HEK293T (cell line): ENCODE data around the gene KCNC1.

Experiments
- CTCF ChIA-PET: fragments of 350-600 bp; formaldehyde crosslinking; extraction: SDS; loops from one replicate; lab custom pipeline; 2021; ENCODE audit warnings: antibody characterized with exemption, inconsistent platforms; lab: Yijun Ruan, JAX
- POLR2A ChIA-PET: fragments of 350-600 bp; formaldehyde crosslinking; extraction: SDS; loops from one replicate; lab custom pipeline; 2020; ENCODE audit warnings: antibody characterized with exemption, inconsistent platforms; lab: Yijun Ruan, JAX
- DNase-seq: peaks from one replicate; pipeline ENCODE4 v3.0.0; 2012; ENCODE audit warnings: mixed read lengths; ENCODE audit errors: extremely low spot score
- ARNT ChIP-seq: fragments of 450-650 bp; IDR thresholded peaks from 2 replicates; pipeline ENCODE4 v1.6.1; 2017; ENCODE audit warnings: mild to moderate bottlenecking
- BHLHE40 ChIP-seq: fragments of 450-650 bp; IDR thresholded peaks from 2 replicates; pipeline ENCODE4 v1.6.1; 2016; ENCODE audit warnings: mild to moderate bottlenecking, moderate library complexity, borderline replicate concordance
- CTBP1 ChIP-seq: fragments of 450-650 bp; IDR thresholded peaks from 2 replicates; pipeline ENCODE4 v1.6.1; 2016; ENCODE audit warnings: borderline replicate concordance
- ELF4 ChIP-seq: fragments of 450-650 bp; IDR thresholded peaks from 2 replicates; pipeline ENCODE4 v1.6.1; 2017; ENCODE audit warnings: antibody characterized with exemption
- FOXA1 ChIP-seq: fragments of 450-650 bp; IDR thresholded peaks from 2 replicates; pipeline ENCODE4 v1.6.1; 2016; ENCODE audit warnings: mild to moderate bottlenecking
- FOXK2 ChIP-seq: fragments of 450-650 bp; IDR thresholded peaks from 2 replicates; pipeline ENCODE4 v1.6.1; 2016; ENCODE audit warnings: mild to moderate bottlenecking
- FOXM1 ChIP-seq: fragments of 450-650 bp; IDR thresholded peaks from 2 replicates; pipeline ENCODE4 v1.6.1; 2017; ENCODE audit warnings: mild to moderate bottlenecking, borderline replicate concordance
- HDGF ChIP-seq: fragments of 450-650 bp; IDR thresholded peaks from 2 replicates; pipeline ENCODE4 v1.6.1; 2017; ENCODE audit warnings: antibody characterized with exemption, borderline replicate concordance
- L3MBTL2 ChIP-seq: fragments of 450-650 bp; conservative IDR thresholded peaks from 2 replicates; pipeline ENCODE4 v1.6.1; 2016; ENCODE audit warnings: mild to moderate bottlenecking
- LEF1 ChIP-seq: fragments of 450-650 bp; IDR thresholded peaks from 2 replicates; pipeline ENCODE4 v1.6.1; 2017; ENCODE audit warnings: mild to moderate bottlenecking, borderline replicate concordance
- NFRKB ChIP-seq: fragments of 450-650 bp; IDR thresholded peaks from 2 replicates; pipeline ENCODE4 v1.6.1; 2016; ENCODE audit warnings: mild to moderate bottlenecking, moderate library complexity
- SP1 ChIP-seq: fragments of 450-650 bp; IDR thresholded peaks from 2 replicates; pipeline ENCODE4 v1.6.1; 2017
- SUZ12 ChIP-seq: fragments of 450-650 bp; IDR thresholded peaks from 2 replicates; pipeline ENCODE4 v1.6.1; 2016; ENCODE audit warnings: mild to moderate bottlenecking
- TARDBP ChIP-seq: fragments of 450-650 bp; IDR thresholded peaks from 2 replicates; pipeline ENCODE4 v1.6.1; 2016
- ZNF384 ChIP-seq: fragments of 450-650 bp; IDR thresholded peaks from 2 replicates; pipeline ENCODE4 v1.6.1; 2016
- TF ChIP-seq, protein P1 (sequence below): fragments of 450-650 bp; IDR thresholded peaks from 2 replicates; pipeline ENCODE4 v1.6.1; 2016

The KCNC1 gene

DNA sequence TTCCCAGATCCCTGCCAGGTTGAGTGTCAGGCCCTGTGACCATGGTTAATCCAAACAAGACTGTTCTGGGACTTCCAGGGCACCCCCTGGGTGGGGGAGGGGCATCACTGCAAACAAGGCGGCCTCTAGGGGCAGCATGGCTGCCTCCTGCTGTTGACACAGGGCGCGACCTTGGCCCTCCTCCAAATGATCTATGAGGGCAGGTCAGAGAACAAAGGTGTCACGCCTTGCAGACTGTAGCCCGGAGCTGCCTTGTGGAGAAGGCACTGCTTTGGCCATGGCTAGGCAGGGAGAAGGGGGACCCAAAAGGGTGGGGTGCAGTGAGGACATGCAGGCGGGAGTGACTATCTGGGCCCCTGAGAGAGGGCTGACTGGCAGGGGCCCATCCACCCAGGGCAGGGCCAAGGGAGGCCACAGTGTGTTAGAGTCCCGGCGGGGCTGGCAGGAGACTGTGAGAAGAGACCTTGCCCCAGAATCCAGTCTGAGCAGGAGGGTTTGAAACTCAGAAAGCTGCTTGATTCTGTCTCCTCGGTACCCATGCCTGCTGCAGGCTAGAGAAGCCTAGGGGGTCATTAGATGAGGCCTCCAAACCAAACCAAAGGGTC lies 35.6 kb downstream of the KCNC1 start:
- no peak for DNase-seq
- POLR2A ChIA-PET: no interaction called here
- CTCF ChIA-PET: no interaction called here
- no peak for TF ChIP-seq CTBP1
- no peak for TF ChIP-seq NFRKB
- no peak for TF ChIP-seq HDGF
- TF ChIP-seq ELF4: no peak
- no peak for TF ChIP-seq SUZ12
- no peak for TF ChIP-seq SP1
- TF ChIP-seq ZNF384: no peak
- no peak for TF ChIP-seq L3MBTL2

DNA sequence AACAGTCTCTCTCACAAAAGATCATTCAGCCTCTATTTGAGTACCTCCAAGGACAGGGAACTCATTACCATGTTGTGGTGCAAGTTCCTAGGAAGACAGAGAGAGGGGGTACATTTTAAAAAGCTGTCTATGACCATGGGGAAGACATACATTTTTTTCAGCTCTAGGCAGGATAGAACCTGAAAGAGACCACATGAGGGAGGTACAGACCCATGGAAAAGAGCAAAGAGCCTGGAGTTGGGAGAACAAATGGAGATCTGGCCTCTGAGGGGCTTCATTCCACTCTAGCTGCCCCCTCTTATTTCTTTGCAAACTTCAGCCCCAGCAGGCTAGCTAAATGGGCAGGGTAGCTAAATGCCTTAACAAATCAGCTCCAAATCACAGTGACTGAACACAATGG lies 36.3 kb downstream of the KCNC1 start:
- CTCF ChIA-PET: no interaction called here
- DNase-seq: no peak
- POLR2A ChIA-PET: no interaction called here
- TF ChIP-seq NFRKB (no peak), FOXM1 (no peak)

GRCh38 chr11:17771415-17771814 lies 36.8 kb downstream of the KCNC1 start:
- ChIA-PET POLR2A (no interaction called here), CTCF (no interaction called here)
- no peak for DNase-seq
- TF ChIP-seq FOXM1 (no peak), ZNF384 (no peak), HDGF (no peak), ARNT (no peak), L3MBTL2 (no peak), FOXK2 (no peak), CTBP1 (no peak), TARDBP (no peak), FOXA1 (no peak), SUZ12 (no peak), LEF1 (no peak), NFRKB (no peak), BHLHE40 (no peak), SP1 (no peak), ELF4 (no peak)
- TF ChIP-seq, protein P1, sequence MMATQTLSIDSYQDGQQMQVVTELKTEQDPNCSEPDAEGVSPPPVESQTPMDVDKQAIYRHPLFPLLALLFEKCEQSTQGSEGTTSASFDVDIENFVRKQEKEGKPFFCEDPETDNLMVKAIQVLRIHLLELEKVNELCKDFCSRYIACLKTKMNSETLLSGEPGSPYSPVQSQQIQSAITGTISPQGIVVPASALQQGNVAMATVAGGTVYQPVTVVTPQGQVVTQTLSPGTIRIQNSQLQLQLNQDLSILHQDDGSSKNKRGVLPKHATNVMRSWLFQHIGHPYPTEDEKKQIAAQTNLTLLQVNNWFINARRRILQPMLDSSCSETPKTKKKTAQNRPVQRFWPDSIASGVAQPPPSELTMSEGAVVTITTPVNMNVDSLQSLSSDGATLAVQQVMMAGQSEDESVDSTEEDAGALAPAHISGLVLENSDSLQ: no peak

GRCh38 chr11:17771841-17772401 lies 37.3 kb downstream of the KCNC1 start:
- no peak for DNase-seq
- POLR2A ChIA-PET: no interaction called here
- no peak for TF ChIP-seq ZNF384
- no peak for TF ChIP-seq FOXK2
- no peak for TF ChIP-seq ARNT
- no peak for TF ChIP-seq SP1
- TF ChIP-seq SUZ12: no peak
- no peak for TF ChIP-seq LEF1
- TF ChIP-seq TARDBP: no peak
- CTCF ChIA-PET: no interaction called here

DNA sequence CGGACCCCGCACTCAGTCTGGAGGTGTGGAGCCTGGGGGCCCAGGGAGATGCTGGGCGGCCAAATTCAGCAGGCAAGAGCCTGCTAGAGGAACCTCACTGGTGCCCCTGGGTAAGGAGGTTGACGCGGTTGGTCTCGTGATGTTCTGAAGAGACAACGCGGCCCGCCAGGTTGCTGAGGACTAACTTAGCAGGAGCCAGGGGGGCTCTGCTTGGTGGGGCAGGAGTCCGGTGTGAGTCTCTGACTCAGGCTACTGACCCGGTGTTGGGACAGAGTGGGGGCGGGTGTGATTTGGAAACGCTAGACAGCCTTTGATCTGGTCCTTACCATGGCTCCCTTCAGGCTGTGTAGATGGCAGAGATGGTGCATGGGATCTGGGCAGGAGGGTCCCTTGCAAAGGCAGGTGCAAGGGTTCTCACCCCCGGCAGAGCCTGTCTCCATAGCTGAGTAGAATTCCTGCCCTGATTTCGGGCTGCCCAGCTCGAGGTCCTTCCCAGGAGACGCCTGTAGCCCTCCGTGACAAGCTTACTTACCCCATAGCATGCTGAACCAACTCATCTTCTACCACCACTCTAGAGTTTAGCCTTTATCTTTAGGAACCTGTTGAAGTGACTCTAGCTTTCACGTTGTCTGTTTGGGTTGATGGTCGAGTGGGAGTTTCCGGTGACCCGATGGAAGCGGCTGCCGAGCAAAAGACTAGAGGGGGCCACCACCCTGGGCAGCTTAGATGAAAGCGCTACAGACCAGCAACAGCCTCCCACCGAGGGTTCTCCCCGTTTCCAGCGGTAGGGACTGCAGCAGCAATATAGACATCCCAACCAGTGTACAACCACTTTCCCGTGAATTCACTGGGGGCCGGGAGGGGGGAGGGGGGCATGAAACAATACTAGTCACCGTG lies 38.4 kb downstream of the KCNC1 start:
- ChIA-PET POLR2A (no interaction called here), CTCF (no interaction called here)
- TF ChIP-seq ELF4 (no peak), FOXA1 (no peak), ARNT (no peak), SUZ12 (no peak), LEF1 (no peak), TARDBP (no peak), BHLHE40 (no peak), L3MBTL2 (no peak), FOXM1 (no peak), ZNF384 (no peak), NFRKB (no peak), SP1 (no peak), FOXK2 (no peak), HDGF (no peak), CTBP1 (no peak)
- TF ChIP-seq, protein P1: no peak
- DNase-seq: no peak

- ChIA-PET CTCF (no interaction called here), POLR2A (no interaction called here)
- no peak for DNase-seq
- no peak for TF ChIP-seq LEF1
- TF ChIP-seq SP1: no peak
These were observed 39.1 kb downstream of the KCNC1 start for GRCh38 chr11:17773674-17774073.

- ChIA-PET CTCF (no interaction called here), POLR2A (no interaction called here)
- no peak for DNase-seq
- TF ChIP-seq CTBP1 (no peak), ELF4 (no peak), SUZ12 (no peak), ZNF384 (no peak), LEF1 (no peak), FOXM1 (no peak), FOXA1 (no peak), HDGF (no peak), SP1 (no peak), TARDBP (no peak), FOXK2 (no peak)
- TF ChIP-seq, protein P1: no peak
These were observed 39.9 kb downstream of the KCNC1 start for GRCh38 chr11:17774232-17775034.
